Activated CD4-positive, CD25-positive, alpha-beta regulatory T cell treated with anti-CD3 and anti-CD28 coated beads, Interleukin-2, amount 50 U/mL, for 24 hours (primary cell): Measurements from ENCODE around the gene MPND.

Experiments
- ATAC-seq, 2 donors: fragments of 150-1000 bp; cut with Tn5 transposase; one replicate each; pipeline ENCODE4 v1.10.0; 2021; ENCODE audit warnings: mild to moderate bottlenecking in 1 of 2, moderate library complexity in 1 of 2

MPND gene

GRCh38 chr19:4350726-4351125, 7.4 kb downstream of the MPND start:
- ATAC-seq = no peak

GRCh38 chr19:4352701-4353121, 9.3 kb downstream of the MPND start:
- peak; percentile 60 to 69 for ATAC-seq

- no peak for ATAC-seq
Measured at GRCh38 chr19:4354282-4354681, 10.9 kb downstream of the MPND start.

GRCh38 chr19:4354897-4355296, 11.5 kb downstream of the MPND start:
- ATAC-seq = no peak

- ATAC-seq = no peak
Measured at GRCh38 chr19:4357095-4357797, 13.9 kb downstream of the MPND start.

- no peak for ATAC-seq
Measured at GRCh38 chr19:4357921-4358326, 14.6 kb downstream of the MPND start.

- ATAC-seq = no peak
Measured at GRCh38 chr19:4358709-4359626, 15.6 kb downstream of the MPND start.

DNA sequence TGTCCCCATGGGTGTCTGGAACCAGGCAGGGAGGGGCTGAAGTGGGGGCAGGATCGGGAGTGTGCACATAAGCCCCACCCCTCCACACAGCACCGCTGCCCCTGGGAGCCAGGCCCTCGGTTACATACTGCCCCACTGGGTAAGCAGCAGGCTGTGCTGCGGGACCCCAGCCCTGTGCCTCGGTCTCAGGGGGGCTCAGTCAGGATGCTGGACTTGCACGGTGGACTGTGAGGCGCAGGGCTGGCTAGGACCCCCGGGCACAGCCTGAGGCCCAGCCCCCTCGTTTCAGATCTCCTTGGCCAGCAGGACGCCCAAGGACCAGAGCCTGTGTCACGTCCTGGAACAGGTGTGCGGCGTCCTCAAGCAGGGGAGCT, 16.3 kb downstream of the MPND start:
- no peak for ATAC-seq

DNA sequence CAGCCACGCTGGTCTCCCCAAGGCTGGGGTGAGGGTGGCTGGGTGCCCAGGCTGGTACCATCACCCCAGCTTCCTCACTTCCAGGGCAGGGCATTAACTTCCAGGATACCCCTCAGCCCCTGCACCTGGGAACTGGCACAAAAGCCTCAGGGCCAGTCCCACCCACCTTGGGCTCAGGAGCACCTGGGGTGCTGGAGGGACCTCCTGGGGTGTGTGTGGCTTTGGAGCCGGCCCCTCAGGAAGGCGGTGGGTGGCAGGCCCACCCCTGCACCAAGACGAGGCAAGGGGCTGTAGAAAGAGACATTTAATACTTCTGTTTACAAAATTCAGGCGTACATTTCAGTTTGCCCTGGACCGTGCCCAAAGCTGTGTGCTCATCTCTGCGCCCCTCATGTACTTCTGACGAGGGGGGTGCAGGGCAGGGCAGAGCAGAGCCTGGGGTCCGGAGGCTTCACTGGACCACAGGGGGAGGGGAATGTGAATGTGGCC, 16.8 kb downstream of the MPND start:
- no peak for ATAC-seq

- ATAC-seq = no peak
Measured at GRCh38 chr19:4360641-4361151, 17.3 kb downstream of the MPND start.

DNA sequence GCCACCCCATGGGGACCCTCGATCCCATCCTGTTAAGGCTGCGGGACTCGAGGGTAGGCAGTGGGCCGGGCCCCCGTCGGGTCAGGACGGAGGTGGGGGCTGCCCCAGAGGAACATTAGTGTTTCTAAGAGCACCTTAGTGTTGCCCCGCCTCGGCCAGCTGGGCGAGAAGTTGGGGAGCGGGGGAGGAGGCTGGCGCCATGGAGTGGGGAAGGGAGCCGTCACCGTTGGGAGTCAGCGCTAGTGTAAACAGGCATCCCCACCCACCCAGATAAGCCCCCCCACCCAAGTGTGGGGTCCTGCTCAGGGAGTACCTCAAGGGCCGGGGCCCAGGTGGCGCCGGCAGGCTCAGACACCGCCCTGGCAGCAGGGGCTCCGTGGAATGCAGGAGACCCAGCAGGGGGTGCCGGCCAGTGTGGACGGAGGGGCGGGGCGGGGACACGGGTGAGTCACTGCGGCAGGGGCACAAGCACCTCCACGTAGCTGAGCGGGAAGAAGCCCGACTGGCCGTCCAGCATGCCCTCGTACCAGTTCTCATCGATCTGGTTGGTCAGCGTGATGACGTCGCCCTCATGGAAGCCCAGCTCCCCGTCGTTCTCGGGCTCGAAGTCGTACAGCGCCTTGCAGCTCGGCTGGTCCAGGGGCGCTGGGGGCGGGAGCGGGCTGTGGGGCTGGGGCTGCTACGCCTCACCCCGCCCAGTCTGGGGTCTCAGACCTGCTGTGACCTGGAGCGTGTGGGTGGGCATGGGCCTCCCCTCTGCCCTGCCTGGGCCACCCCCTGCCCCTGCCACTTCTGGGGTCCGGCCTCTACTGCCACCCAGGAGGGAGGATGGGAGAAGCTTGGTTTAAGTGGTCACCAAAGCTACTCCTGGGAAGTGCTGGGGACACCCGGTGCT, 18.0 kb downstream of the MPND start:
- no peak for ATAC-seq

- ATAC-seq = no peak
Measured at GRCh38 chr19:4362101-4362828, 18.9 kb downstream of the MPND start.

GRCh38 chr19:4362831-4363545, 19.6 kb downstream of the MPND start:
- ATAC-seq = no peak

DNA sequence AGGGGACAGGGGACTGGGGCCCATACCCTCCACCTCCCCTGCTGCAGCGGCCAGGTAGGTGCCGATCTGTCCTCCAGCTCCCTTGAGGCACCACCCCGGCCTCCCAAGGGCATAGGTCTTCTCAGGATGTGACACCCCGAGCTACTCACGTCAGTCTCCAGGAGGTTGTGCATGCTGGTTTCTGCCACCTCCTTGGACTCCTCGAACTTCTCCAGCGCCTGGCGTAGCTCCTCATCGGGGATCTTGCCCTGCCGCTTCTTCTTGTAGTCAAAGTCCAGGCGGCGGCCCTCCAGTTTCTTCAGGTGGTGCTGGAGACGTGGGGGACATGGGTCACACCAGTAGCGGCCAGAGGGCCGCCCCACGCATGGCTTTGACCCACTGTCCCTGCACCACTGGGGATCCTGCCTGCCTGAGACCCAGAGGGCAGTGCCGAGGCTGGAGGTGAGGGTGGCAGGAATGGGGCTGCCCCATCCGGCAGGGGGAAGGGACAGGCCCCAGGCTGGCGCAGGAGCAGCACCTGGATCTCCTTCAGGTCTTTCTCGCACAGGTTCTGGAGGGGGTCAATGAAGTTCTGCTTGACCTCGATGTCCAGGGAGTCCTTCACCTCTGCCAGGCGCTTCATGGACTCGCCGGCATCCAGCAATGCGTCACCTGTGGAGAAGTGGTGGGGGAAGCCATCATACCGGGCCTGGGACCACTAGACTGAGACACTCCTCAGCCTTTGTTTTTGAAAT, 20.4 kb downstream of the MPND start:
- ATAC-seq = no peak

- ATAC-seq = no peak
Measured at GRCh38 chr19:4365341-4365740, 22.0 kb downstream of the MPND start.

- no peak for ATAC-seq
Measured at GRCh38 chr19:4365791-4366665, 22.7 kb downstream of the MPND start.

GRCh38 chr19:4366666-4367335, 23.4 kb downstream of the MPND start:
- ATAC-seq = no peak

DNA sequence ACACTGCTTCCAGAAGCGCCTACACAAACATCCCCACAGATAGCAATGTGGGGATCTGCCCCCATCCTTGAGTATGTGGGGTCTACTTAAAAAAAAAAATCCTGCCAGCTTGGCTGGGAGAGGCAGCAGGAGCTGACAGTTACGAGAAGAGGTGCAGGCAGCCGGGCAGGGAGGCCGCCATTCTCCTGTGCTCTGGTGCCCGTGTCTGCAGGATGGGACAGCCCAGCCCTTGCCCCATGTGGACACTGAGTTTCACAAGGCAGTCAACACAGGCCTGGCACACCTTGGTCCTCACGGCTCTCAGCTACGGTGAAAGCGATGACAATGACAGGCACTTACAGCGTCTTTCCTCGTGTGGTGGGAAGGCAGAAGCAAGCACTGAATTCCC, 24.0 kb downstream of the MPND start:
- no peak for ATAC-seq

GRCh38 chr19:4367781-4368127, 24.4 kb downstream of the MPND start:
- no peak for ATAC-seq
